GM18505 (cell line): ENCODE data around the gene RABGAP1L.
"Not testable (repeated sequence)": the region's sequence is repeated elsewhere in the genome, so short reads cannot be mapped to it uniquely, and the experiment has no call there.

Experiments
- ATAC-seq: cut with Tn5 transposase; IDR thresholded peaks from one replicate; pipeline ENCODE4 v1.9.1; 2021; ENCODE audit not compliant: unreplicated experiment
- POLR2A ChIP-seq: IDR thresholded peaks from 4 replicates; pipeline ENCODE4 v1.6.1; 2011; ENCODE audit warnings: borderline replicate concordance; ENCODE audit not compliant: insufficient read depth, insufficient read length; ENCODE audit errors: extremely low read depth

RABGAP1L gene

DNA sequence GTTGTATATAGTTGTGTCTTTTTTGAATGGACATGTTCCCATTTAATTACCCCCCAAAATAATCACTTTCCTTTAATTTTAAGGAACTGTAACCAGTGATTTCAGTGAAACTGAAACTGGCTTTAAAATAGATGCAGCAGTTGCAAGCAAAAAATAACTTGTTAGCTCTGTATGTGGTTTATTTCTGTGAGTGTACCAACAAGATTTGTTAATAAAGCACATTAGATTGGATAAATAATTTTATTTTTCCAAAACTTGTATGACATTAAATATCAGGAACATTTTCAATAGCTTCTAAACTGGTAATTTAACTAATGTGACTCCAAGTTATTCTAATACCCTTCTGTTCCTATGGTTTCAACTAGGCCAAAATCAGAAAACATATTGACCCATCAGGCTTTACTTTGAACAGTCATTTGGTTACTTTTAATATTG lies 656.2 kb downstream of the RABGAP1L start:
- ATAC-seq = no peak
- TF ChIP-seq POLR2A = no peak

GRCh38 chr1:174816621-174817020 lies 657.3 kb downstream of the RABGAP1L start:
- not testable (repeated sequence) for ATAC-seq

DNA sequence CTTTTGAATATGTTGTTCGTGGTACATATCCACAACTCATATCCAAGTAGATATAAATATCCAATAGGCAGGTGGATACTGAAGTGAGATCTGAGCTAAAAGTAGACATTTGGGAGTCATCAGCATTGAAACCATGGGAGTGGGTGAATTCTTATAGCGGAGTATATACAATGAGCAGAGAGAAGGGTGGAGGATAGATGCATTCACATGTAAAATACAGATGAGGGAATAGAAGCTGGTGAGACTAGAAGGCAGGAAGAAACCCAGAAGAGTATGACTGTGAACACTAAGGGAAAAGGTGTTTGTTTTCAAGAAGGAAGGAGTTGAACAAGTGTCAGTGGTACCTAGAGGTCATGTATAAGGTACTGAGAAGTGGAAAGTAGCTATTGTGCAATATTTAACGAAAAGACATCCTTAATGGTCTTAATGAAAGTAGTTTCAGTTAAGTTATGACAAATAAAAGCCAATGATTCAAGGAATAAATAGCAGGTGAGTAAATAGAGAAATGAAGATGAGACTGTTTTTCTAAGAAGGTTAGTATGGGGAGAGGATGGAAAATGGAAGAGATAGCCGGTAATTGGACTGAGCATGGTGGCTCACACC lies 658.8 kb downstream of the RABGAP1L start:
- ATAC-seq = no peak

DNA sequence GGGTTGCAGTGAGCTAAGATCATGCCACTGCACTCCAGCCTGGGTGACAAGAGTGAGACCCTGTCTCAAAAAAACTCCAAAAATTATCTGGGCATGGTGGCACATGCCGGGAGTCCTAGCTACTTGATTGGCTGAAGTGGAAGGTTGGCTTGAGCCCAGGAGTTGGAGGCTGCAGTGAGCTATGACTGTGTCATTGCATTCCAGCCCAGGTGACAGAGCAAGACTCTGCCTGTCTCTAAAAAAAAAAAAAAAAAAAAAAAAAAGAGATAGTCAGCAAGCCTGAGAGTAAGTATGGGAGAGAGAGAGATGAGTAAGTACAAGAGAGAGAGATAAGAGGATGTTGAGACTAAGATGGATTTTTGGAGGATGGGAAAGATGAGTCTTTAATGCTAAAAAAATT lies 659.6 kb downstream of the RABGAP1L start:
- no peak for TF ChIP-seq POLR2A
- ATAC-seq = no peak

More for the DNA sequence above, 658.8 kb downstream of the RABGAP1L start:
- TF ChIP-seq POLR2A = no peak

DNA sequence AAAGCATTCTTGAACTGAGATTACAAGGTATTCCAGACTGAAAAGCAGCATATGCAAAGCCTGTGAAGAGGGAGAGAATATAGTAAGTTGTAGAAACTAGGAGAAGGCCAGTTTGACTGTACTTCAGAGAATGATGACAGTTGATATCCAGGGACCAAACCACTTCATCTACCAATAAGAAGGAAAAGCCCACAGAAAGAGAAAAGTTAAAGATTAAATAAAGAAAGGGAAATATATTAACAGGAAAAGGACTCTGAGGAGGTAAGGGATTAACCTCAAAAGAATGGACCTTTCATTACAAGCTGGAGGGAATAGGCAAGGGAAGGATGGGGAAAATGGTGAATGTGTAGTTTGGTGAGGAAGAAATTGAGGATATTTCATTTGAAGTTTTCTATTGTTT lies 660.3 kb downstream of the RABGAP1L start:
- ATAC-seq = no peak
- TF ChIP-seq POLR2A = no peak

- ATAC-seq = no peak
- TF ChIP-seq POLR2A = no peak
These were observed 665.8 kb downstream of the RABGAP1L start for GRCh38 chr1:174825127-174825526.

DNA sequence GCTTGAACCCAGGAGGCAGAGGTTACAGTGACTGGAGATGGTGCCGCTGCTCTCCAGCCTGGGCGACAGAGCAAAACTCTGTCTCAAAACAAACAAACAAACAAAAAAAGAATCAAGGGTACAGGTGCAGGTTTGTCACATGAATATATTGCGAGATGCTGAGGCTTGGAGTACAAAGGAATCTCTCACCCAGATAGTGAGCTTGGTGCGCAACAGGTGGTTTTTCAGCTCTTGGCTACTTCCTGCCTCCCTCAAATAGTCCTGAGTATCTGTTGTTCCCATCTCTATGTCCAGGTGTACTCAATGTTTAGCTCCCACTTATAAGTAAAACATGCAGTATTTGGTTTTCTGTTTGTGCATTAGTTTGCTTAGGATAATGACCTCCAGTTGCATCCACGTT lies 666.5 kb downstream of the RABGAP1L start:
- no peak for TF ChIP-seq POLR2A
- ATAC-seq = no peak

DNA sequence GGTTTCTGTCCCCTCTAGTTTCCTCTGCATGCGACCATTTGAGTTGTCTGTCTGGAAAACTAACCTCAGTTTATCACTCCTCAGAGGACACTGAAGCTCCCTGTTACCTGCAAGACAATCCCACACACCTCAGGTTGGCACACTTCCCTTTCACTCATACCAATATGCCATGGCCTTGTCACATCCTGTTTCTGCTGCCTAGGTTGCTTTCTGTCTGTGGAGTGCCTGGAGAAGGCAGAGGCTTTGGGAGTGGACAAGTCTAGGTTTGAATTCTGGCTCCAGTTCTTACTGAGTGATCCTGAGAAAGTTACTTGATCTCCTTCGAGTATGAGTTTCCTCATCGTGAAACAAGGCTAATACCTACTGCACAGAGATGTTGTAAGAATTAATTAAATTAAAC lies 668.9 kb downstream of the RABGAP1L start:
- TF ChIP-seq POLR2A = no peak
- ATAC-seq = no peak

GRCh38 chr1:174829990-174830389 lies 670.7 kb downstream of the RABGAP1L start:
- no peak for ATAC-seq
- TF ChIP-seq POLR2A = no peak

DNA sequence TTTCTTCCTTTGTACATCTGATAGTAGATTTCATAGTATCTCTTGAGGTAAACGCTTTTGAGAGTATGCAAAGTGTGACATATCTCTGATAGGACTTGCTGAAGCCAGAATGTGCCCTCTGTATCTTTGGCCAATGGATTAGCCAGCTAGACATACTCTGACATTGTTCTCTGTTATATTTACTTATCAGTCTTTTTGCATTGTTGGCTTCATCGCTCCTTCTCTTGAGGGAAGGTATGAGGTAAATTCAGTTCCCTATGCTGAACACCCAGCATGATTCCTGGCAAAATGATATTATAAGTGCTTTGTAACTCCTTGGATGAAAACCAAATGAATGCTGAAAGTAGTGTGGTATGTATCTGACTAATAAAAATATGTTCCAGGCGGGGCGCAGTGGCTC lies 677.2 kb downstream of the RABGAP1L start:
- ATAC-seq = no peak
- TF ChIP-seq POLR2A = no peak

DNA sequence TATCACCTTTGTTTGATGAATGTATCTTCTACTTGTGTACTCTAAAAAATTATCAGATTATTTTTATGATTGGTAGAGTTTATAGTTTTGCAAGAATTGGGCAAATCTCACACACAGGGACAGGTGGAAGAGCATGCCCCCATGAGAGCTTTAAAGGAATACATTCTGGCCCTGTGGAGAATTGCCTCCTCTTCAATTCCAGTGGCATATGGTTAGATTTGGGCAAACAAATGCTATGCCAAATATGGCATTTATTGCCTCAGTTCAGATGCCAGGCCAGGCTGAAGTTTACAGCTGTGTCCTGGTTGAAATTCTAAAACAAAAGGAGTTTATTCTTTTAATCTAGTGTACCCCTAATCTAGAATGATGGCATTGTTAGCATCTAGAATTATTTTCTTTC lies 678.1 kb downstream of the RABGAP1L start:
- TF ChIP-seq POLR2A = no peak
- ATAC-seq = no peak

GRCh38 chr1:174839211-174839610 lies 679.9 kb downstream of the RABGAP1L start:
- no peak for ATAC-seq
- no peak for TF ChIP-seq POLR2A

DNA sequence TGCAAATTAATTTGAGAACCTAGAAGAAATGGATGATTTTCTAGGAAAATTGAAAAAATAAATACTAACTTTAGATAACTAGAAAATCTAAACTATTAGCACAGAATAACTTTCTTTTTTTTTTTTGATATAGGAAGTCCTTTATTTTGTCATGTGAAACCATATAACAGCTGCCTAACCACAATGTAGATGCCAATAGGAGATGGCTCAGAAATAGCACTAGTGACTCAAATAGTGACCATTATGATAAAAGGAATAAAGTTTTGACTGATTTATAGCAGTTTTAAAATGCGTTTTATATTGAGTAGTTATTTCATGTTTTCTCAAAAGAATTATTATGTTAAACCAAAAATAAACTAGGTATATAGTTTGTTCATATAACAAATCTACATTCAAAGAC lies 682.4 kb downstream of the RABGAP1L start:
- TF ChIP-seq POLR2A = no peak
- ATAC-seq = no peak

DNA sequence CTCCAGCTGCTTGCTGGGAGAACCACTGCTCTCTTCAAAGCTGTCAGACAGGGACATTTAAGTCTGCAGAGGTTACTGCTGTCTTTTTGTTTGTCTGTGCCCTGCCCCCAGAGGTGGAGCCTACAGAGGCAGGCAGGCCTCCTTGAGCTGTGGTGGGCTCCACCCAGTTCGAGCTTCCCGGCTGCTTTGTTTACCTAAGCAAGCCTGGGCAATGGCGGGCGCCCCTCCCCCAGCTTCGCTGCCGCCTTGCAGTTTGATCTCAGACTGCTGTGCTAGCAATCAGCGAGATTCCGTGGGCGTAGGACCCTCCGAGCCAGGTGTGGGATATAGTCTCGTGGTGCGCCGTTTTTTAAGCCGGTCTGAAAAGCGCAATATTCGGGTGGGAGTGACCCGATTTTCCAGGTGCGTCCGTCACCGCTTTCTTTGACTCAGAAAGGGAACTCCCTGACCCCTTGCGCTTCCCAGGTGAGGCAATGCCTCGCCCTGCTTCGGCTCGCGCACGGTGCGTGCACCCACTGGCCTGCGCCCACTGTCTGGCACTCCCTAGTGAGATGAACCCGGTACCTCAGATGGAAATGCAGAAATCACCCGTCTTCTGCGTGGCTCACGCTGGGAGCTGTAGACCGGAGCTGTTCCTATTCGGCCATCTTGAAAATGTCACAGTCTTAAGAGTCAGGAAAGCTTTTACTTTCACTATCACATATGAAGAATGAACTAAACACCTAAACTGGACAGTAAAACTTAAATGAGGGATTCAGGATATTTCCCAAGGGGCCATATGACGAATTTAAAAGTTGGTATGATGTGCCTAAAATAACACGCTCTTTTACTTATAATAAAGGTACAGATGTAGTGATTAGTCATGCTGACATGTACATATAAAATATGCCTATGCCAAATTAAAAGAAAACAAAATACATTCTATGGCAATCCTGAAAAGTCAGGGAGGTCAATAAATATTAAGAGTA lies 689.6 kb downstream of the RABGAP1L start:
- ATAC-seq = not testable (repeated sequence)
